GM21390 (cell line): Measurements from ENCODE around the gene IMPDH1.
A peak's percentile ranks its signal among the peaks of the same experiment; 100 is the strongest.

Experiments used
- ATAC-seq: cut with Tn5 transposase; IDR thresholded peaks from one replicate; pipeline ENCODE4 v1.9.1; 2021; ENCODE audit not compliant: unreplicated experiment

IMPDH1 gene

GRCh38 chr7:128363261-128363721, 46.5 kb downstream of the IMPDH1 start:
- ATAC-seq = no peak

DNA sequence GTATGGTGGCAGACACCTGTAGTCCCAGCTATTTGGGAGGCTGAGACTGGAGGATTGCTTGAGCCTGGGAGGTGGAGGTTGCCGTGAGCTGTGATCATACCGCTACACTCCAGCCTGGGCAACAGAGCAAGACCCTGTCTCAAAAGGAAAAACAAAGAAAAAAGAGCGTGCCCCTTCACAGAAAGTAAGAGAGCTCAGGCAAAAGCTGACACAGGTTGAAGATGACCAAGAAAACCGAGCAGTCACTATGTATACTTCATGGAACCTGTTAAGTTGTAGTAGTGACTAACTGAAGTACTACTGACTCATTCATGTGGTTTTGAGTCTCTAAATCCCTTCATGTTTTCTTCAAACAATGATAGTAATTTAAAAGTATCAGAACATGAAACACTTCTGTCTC, 47.1 kb downstream of the IMPDH1 start:
- ATAC-seq = no peak

DNA sequence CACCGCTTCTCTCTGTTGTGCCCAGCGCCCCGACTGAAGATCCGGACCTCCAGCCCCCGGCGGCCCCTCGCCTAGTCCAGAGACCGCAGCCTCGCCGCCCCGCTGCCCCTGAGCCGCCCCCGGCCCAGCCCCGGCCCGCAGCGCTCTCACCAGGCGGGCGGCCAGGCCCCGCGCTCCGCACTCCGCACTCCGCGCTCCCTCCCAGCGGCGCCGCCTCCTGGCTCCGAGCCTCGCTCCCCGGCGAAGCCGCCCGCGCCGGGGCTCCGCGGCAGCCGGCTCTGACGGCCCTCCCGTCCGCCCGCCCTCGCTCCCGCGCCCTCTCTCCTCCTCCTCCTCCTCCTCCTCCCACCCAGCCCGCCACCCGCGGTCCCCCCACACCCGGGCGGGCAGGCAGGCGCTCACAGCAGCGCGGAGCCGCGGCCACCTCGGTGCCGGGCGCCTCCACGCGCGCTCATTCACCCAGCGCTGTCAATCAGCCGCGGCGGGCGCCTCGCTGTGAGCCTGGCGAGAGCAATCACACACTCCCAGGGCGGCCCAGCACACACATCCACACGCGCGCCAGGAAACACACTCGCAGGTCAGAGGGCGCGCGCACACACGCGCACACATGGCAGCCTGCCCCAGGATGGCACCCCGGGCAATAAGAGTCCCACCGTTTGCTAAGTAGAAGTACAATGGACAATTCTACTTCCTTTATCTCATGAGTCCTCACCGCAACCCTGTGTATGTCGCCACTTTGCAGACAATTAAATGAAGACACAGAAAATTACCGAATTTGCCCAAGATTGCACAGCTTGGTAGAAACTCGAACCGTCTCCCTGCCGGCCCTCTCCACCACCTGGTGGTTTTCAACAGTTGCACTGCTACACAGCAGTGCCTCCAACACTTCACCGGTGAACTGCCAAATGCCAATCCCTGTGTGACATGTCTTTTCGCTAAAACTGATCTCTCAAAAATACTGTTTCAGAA, 48.1 kb downstream of the IMPDH1 start, which contains the start of gene PRRT4:
TSS of gene PRRT4 (minus strand) at position 280 of the 969 bp plus-strand sequence.
- no peak for ATAC-seq

DNA sequence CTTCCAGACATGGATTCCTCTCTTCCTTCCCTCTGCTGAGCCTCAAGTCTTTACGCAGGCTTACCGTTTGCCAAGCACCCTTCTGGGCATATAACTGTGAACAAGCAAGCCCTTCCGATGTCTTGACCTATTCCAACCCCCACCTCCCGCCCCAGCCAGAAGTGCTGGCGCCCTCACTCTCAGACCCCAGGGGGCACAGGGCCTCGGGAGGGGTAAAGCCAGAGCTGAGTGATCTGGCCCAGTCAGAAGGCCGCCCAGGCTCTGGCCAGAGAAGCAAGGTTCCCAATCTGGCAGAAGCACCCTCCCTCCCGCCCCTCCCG, 49.5 kb downstream of the IMPDH1 start:
- no peak for ATAC-seq

DNA sequence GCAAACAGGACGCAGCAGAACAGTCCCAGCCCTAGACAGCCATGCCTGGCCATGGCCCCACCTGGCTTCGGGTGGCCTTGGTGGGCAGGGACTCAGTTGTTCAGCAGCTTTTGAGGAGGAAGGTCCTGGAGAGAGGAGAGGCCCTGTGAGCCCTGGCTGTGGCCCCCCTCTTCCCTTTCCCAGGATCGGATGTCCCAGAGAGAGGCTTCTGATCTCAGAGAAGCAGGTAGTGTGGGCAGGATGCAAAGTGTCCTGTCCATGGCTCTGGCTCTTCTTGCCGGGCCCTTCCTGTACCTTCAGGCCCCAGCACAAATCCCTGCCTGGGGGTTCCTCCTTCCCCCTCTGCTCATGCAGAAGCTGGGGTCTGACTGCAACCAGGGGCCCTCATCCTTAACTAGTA, 49.8 kb downstream of the IMPDH1 start:
- ATAC-seq = no peak

DNA sequence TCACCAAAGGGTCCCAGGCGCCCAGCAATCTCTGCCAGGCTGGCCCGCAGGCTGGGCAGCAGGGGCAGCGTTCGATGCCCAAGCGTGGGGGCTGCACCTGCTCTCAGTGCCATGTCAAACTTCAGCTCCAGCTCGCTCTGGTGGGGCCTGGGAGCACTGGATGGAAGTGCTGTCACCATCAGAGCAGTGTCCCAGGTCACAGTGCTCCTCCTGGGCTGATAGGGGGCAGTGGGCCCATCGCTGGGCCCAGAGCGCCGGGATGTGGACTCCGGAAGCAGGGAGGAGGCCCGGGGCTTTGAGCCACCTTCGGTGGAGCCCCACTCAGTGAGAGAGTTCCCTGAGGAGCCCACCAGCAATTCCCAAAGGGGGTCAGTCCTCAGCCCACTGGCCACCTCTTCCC, 50.4 kb downstream of the IMPDH1 start:
- ATAC-seq = no peak

GRCh38 chr7:128358233-128358632, 51.5 kb downstream of the IMPDH1 start:
- no peak for ATAC-seq

DNA sequence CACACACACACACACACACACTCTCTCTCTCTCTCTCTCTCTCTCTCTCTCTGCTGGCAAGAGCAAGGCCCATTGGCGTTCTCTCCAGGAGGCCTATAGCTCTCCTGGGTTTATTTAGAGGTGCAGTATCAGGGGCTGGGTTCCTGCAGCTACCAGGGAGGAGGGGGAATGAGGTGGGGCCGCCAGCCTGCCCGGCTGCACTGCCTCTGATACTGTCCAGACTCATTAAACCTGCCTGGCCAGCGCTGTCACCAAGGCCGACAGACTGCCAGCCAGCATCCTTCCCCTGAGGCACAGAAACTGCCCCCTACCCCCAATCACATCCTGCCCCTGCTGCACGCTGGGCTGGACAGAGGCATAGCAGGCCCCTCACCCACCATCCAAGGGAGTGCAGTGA, 52.6 kb downstream of the IMPDH1 start:
- ATAC-seq = no peak

DNA sequence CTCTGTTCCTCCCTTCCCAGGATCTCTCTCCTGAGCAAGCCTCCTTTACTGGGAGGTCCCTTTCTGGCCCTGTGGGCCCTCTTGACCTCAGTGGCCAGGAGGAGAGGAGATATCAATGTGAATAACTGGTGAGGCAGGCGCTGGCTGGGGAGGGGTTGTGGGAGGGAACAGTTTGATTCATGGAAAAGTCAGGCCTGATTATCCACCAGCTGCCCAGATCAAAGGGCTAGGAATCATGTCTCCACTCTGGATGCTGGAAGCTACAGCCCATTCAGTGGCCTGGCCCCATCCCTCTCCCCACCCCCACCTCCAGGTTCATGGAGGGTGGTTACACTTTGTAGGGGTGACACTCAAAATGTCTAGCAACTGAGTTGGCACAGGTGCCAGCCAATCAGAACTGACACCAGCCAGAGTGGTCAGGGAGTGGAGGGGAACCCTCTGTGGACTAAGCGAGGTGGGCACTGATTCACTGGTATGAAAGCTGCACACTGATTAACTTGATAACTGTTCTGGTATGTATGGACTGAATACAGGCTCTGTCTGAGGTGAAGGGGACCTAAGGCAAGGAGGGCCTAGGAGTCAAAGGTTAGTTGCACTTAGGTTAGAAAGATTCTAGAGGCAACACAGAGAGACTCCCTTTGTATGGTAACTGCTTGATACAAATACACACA, 53.1 kb downstream of the IMPDH1 start:
- ATAC-seq = no peak

DNA sequence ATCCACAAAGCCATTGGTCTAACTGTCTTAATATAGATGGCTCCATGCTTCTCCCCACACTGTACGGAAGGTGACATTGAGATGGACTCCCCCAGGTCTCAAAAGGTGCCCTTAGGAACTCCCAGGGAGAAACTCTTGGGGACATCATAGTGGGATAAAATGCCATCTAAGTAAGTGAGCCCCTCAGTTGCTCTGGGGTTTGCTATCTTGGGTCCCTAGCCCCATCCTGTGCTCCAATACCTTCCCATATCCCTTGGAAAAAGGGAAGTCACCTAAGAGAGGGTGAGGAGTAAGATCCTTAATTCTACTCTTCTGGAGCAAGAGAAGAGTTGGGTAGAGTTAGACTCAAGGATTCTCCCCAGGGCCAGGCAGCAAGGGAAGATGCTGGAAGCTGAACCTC, 56.2 kb downstream of the IMPDH1 start:
- no peak for ATAC-seq

- no peak for ATAC-seq
Observed at GRCh38 chr7:128353189-128353588, 56.6 kb downstream of the IMPDH1 start.

DNA sequence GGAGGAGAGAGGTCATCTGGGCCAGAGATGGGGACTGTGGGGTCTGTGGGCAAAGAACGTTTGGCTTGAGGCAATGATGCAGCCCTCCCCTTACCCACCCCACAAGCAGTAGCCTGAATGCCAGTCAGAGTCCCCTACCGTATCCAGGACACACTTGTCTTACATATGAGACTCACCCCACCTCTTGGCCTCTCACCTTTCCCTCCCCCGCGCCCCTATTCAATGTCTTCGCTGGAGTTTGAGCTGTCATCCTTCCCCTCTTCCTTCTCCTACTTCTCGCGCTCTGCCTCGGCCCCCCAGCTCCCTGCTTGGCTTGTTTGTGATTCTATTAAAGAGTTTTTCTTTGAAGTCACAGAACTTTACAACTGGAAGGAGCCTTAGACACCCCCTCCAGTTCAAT, 57.1 kb downstream of the IMPDH1 start:
- ATAC-seq = no peak

- no peak for ATAC-seq
Observed at GRCh38 chr7:128352153-128352537, 57.6 kb downstream of the IMPDH1 start.

- no peak for ATAC-seq
Observed at GRCh38 chr7:128351296-128352152, 58.3 kb downstream of the IMPDH1 start.

DNA sequence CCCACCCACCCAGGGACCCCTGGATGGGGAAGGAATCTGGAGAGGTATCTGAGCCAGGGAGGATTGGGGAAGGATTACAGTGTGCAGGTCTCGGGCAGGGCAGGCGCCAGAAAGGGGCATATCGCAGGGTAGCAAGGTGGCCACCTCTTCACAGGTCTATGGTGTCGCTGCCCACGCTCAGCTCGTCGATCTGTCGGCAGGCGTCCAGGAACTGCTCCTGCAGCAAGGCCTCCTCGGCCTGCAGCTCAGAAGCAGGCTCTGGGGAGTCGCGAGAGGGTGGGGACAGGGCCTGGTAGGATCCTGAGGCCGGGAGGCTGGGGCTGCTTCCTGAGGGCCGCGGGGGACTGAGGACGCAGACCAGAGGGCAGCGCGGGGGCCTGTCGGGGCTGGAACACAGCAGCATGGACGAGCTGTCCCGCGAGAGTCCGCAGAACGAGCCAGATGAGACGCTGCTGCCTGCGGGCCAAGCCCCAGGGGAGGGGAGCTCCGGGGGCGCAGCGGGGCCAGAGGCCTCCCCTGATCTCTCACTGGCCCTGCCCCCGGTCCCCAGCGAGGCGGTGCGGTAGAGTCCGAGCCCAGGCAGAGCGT, 59.0 kb downstream of the IMPDH1 start:
- no peak for ATAC-seq

GRCh38 chr7:128349466-128349825, 60.3 kb downstream of the IMPDH1 start:
- no peak for ATAC-seq

GRCh38 chr7:128347647-128348097, 62.1 kb downstream of the IMPDH1 start:
- ATAC-seq = no peak

DNA sequence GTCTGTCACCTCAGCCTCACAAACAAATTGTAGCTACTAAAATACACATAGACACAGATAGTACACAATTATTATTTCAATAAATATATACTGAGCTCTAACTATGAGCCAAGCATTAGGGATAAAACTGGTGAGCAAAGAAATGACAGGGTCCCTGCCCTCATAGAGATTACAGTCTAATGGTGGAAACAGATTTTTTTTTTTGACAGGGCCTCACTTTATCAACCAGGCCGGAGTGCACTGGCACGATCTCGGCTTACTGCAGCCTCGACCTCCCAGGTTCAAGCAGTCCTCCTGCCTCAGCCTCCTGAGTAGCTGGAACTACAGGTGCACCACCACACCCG, 65.4 kb downstream of the IMPDH1 start:
- ATAC-seq = no peak

GRCh38 chr7:128343554-128344430, 66.0 kb downstream of the IMPDH1 start, which contains the start of gene RBM28:
Gene RBM28, minus strand, starts transcription at chr7:128343908. Its CDS starts 115 bp downstream, at chr7:128343793.
- peak; percentile 94 for ATAC-seq
